Vagina (tissue), 2 donors: Measurements from ENCODE around the gene INTS1.

ENCODE experiments used
- POLR2A ChIP-seq, 2 donors: fragments of 450-650 bp; IDR thresholded peaks; one replicate each; pipeline ENCODE4 v1.6.1; 2017; ENCODE audit warnings: antibody characterized with exemption in 2 of 2, mild to moderate bottlenecking in 2 of 2, moderate library complexity in 2 of 2
- TF ChIP-seq, protein P1 (sequence below), 3 experiments: fragments of 450-650 bp in 2 of 3; fragments of 200-600 bp in 1 of 3; sonication (generic) in 1 of 3; IDR thresholded peaks; one replicate each; pipeline ENCODE4 v1.5.1; 2017 to 2019; ENCODE audit warnings: antibody characterized with exemption in 3 of 3, mild to moderate bottlenecking in 2 of 3, moderate library complexity in 2 of 3

DNA sequence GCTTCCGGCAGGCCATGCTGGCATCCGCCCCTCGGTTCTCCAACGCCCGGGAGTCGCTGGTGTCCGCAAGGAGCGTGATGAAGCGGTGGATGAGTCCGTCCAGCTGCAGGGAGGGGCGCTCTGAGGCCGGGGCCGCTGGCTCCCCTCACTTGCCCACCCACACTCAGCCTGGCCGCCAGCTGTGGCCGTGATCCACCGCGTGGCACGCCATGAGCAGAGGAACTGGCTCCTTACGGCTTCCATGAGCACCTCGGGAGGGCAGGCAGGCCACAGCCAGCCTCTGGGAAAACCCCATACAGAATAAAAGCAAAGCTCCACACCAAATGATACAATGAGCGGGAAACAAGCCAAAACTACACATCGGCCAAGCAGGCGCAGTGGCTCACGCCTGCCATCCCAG lies 29.5 kb downstream of the INTS1 start:
- no peak for TF ChIP-seq POLR2A (IDR thresholded peaks at IDR 0.05)
- TF ChIP-seq, protein P1, sequence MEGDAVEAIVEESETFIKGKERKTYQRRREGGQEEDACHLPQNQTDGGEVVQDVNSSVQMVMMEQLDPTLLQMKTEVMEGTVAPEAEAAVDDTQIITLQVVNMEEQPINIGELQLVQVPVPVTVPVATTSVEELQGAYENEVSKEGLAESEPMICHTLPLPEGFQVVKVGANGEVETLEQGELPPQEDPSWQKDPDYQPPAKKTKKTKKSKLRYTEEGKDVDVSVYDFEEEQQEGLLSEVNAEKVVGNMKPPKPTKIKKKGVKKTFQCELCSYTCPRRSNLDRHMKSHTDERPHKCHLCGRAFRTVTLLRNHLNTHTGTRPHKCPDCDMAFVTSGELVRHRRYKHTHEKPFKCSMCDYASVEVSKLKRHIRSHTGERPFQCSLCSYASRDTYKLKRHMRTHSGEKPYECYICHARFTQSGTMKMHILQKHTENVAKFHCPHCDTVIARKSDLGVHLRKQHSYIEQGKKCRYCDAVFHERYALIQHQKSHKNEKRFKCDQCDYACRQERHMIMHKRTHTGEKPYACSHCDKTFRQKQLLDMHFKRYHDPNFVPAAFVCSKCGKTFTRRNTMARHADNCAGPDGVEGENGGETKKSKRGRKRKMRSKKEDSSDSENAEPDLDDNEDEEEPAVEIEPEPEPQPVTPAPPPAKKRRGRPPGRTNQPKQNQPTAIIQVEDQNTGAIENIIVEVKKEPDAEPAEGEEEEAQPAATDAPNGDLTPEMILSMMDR (IDR thresholded peaks at IDR 0.05) = no peak
